ENCODE results near the gene ASB6. TPM values are rescaled to one million over a fixed set of nuclear protein-coding genes. Genes with fewer than 3 reads are reported as not detected.

Gene ASB6
- total RNA-seq, 2 experiments from 2014 or later = 25.0 to 26.4 TPM

DNA sequence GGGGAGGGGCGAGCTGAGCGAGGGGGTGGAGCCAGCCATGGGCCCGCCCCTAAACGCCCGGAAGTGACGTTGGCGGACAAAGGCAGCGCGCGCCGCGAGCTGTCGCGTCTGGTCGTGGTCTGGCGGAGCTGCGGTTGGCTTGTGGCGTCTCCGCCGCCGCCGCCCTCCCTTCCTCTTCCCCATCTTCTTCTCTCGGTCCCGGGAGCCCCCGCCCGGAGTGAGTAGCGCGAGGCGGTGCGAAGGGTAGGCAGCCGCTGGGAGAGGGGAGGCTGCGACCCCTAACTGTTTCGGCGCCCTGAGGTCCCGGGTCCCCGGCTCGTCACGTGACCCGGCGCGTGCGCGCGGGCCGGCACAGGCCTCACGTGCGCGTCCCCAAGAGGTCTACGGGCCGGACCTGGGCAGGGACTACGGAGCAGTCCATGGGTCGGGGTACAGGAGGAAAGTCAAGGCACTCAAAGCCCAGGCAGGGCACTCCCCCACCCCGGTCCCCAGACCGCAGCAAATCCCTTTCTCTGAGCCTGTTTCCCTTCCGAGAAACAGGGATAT is 15.8 kb downstream of the ASB6 start, which contains the start of gene NTMT1:
TSS of gene NTMT1 (plus strand) at position 85 of the 546 bp plus-strand sequence. CDS start 6,541 bp downstream, outside the sequence.
- H3K4me1 Mint-ChIP-seq = peaks cover 62% of the 10 kb centered on the region
- peaks cover 6% of the 10 kb centered on the region for H3K36me3 Mint-ChIP-seq
- ATAC-seq = peak; percentile 74
- H3K27me3 Mint-ChIP-seq = peaks cover 8% of the 10 kb centered on the region
- H3K27ac Mint-ChIP-seq = peak within 1 kb of the TSS; percentile 93
- H3K4me3 Mint-ChIP-seq = peak within 1 kb of the TSS; percentile 80
- CTCF ChIA-PET = interaction anchor here (0.7 to 8.3 kb wide), 13 partner anchors 12 to 514 kb away, joined by 3 to 214 read pairs (median 3); partner anchors contain the start of genes ASB6 and PTPA
- no peaks in the 10 kb centered on the region for H3K9me3 Mint-ChIP-seq (ENCODE audit: low read depth)
- DNase-seq = peak; percentile 91

DNA sequence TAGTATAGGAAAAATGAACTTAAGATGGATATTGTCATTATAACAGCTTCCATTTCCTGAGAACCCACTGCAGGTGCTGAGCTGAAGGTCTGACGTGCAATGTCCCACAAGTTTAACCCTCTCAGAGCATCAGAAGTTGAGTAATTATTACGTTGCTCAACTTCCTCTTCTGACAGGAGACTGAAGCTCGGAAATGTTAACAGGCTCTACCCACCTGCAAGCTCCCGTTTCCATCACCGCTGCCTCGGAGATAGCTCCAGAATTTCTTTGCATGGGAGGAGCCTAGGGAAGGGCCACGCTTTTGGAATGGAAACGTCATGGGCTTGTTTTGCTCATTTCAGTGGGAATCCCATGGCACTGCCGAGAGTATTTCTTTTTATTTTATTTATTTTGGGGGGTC is 17.0 kb downstream of the ASB6 start:
- ATAC-seq = peak; percentile 18
- H3K27me3 Mint-ChIP-seq = peaks cover 13% of the 10 kb centered on the region
- H3K9me3 Mint-ChIP-seq (ENCODE audit: low read depth) = no peaks in the 10 kb centered on the region
- H3K4me1 Mint-ChIP-seq = peaks cover 50% of the 10 kb centered on the region
- H3K36me3 Mint-ChIP-seq = peaks cover 6% of the 10 kb centered on the region
- peak overlapping the region; percentile 80 for H3K4me3 Mint-ChIP-seq
- CTCF ChIA-PET = interaction anchor here (0.6 to 8.3 kb wide), 25 partner anchors 11 to 618 kb away, joined by 3 to 214 read pairs (median 5); partner anchors contain the start of genes ASB6, IER5L and PTPA
- peak; percentile 61 for DNase-seq
- peak overlapping the region; percentile 84 for H3K27ac Mint-ChIP-seq

DNA sequence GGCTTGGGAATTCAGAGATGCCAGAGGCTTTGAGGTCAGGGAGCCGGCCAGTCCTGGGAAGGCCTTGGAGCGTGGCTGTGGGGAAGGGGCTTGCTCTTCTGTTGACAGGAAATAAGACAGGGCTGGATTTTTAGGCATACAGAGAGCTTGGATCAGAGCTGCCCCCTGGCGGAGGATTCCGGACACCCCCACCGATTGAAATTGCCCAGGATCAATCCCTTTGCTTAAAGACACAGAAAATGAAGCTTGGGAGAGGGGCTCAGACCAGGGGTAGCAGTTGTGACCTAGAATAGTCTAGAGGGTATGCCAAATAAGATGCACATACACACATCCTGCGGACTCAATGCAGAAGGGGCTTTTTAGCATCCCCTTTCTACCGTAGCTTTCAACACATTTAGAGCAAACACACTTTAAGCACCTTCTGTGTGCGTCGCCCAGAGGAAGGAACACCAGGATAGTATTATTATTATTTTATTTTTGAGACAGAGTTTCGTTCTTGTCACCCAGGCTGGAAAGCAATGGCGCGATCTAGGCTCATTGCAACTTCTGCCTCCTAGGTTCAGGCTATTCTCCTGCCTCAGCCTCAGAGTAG is 17.7 kb downstream of the ASB6 start:
- H3K36me3 Mint-ChIP-seq = peaks cover 6% of the 10 kb centered on the region
- CTCF ChIA-PET = interaction anchor here (0.7 to 8.3 kb wide), 27 partner anchors 10 to 512 kb away, joined by 3 to 214 read pairs (median 5); partner anchors contain the start of genes ASB6 and IER5L
- no peaks in the 10 kb centered on the region for H3K9me3 Mint-ChIP-seq (ENCODE audit: low read depth)
- peak overlapping the region; percentile 49 for H3K4me3 Mint-ChIP-seq
- ATAC-seq = no peak
- H3K27me3 Mint-ChIP-seq = peaks cover 18% of the 10 kb centered on the region
- peaks cover 43% of the 10 kb centered on the region for H3K4me1 Mint-ChIP-seq
- DNase-seq = peak; percentile 82
- H3K27ac Mint-ChIP-seq = peak overlapping the region; percentile 84

DNA sequence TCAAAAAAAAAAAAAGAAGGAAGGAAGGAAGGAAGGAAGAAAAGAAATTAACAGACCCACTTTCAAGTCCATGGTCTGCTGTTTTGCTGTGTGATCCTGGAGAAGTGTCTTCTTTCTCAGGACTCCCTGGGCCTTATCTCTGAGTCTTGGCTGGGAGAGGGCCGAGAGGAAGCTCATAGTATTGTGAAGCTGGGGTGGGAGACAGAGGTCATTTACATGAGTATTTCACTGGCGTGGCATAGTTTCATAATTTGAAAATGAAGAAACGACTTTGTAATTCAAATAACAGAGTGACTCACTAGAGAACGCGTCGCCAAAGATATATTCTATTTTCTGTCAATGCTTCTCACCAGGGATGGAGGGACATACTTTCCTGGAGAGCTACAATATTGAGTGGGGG is 18.6 kb downstream of the ASB6 start:
- ATAC-seq = no peak
- Mint-ChIP-seq H3K9me3 (ENCODE audit: low read depth) (no peaks in the 10 kb centered on the region), H3K27ac (no peak overlapping the region), H3K27me3 (peaks cover 24% of the 10 kb centered on the region), H3K4me1 (peaks cover 38% of the 10 kb centered on the region), H3K36me3 (peaks cover 11% of the 10 kb centered on the region), H3K4me3 (no peak overlapping the region)
- DNase-seq = no peak
- CTCF ChIA-PET = interaction anchor here (0.7 to 8.3 kb wide), 12 partner anchors 9 to 511 kb away, joined by 3 to 214 read pairs (median 12); partner anchors contain the start of gene ASB6

DNA sequence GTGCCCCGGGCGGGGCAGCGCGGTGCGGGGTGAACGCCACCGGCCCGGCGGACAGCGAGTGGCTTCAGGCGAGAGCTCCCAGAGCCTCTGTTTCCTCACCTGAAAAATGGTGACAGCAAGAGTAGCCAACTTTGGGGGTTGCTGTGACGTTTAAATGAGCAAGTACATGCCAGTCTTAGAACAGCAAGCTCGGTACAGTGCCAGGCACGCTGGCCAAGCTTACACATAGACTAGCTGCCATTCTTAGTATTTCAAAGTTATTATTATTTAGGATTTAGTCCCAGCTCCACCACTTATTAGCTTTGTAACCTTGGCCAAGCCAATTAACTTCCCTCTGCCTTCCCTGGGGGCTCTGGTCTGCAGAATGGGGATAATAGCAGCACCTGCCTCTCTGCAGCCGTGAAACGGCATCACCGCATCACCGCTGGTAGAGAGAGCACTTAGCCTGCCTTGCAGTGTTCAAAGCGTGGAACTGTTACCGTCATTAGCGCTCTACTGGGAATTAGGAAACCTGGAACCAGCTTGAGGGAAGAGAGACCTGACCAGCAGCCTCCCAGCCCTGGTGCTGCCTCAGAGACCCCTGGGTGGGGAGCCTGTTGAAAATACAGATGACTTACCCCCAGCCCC is 21.2 kb downstream of the ASB6 start, which contains the start of gene C9orf50:
TSS of gene C9orf50 (minus strand) at position 433 of the 627 bp plus-strand sequence. CDS start 527 bp downstream, outside the sequence.
- CTCF ChIA-PET = interaction anchor here (0.9 to 8.3 kb wide), 5 partner anchors 10 to 484 kb away, joined by 3 to 214 read pairs (median 7); no protein-coding TSS in a partner anchor
- H3K4me1 Mint-ChIP-seq = peaks cover 21% of the 10 kb centered on the region
- H3K9me3 Mint-ChIP-seq (ENCODE audit: low read depth) = no peaks in the 10 kb centered on the region
- H3K4me3 Mint-ChIP-seq = no peak within 1 kb of the TSS
- ATAC-seq = no peak
- H3K27ac Mint-ChIP-seq = no peak within 1 kb of the TSS
- peaks cover 4% of the 10 kb centered on the region for H3K36me3 Mint-ChIP-seq
- DNase-seq = no peak
- H3K27me3 Mint-ChIP-seq = peaks cover 30% of the 10 kb centered on the region

DNA sequence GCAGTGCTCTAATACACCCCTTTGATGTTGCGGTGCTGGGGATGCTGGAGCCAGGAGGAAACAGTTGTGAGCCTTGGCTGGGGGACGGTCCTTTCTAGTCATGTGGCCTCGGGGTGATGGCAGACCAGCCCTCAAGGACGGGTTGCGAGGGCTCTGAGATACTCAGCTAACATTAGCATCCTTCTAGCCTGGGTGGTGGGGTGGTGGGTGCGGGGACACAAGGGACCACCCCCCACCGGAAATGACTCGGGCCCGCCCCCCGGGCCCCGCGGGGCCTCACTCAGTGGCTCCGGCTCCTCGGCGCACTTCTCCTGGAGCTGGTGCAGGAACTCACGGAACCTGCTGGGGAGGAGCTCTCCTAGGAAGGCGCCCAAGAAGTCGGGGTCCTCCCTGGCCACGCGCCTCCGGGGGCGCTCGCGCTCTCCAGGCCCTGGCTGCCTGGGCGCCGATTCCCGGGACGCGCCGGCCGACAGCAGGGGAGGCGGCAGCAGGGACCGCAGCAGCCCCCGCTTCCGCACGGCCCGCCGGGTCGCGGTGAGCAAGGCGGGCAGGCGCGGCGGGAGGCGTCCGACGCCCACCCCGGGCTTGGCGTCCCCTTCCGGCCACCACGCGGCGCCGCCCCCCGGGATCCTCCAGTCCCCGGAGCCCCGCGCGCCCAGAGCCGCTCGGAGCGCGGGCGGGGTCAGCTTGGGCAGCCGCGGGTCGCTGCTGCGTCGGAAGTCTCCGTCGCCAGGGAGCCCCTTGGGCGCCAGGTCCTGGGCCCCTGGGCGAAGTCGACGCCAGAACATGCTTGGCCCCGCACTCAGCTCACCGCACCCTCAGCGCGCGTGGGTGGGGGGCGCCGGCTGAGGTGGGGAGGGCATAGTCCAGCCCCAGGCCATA is 21.9 kb downstream of the ASB6 start:
- Mint-ChIP-seq H3K27ac (no peak overlapping the region), H3K9me3 (ENCODE audit: low read depth) (no peaks in the 10 kb centered on the region), H3K27me3 (peaks cover 34% of the 10 kb centered on the region), H3K36me3 (peaks cover 4% of the 10 kb centered on the region), H3K4me1 (peaks cover 16% of the 10 kb centered on the region), H3K4me3 (no peak overlapping the region)
- CTCF ChIA-PET = interaction anchor here (0.8 to 8.3 kb wide), 7 partner anchors 9 to 484 kb away, joined by 3 to 214 read pairs (median 4); no protein-coding TSS in a partner anchor
- peak; percentile 28 for ATAC-seq
- no peak for DNase-seq

DNA sequence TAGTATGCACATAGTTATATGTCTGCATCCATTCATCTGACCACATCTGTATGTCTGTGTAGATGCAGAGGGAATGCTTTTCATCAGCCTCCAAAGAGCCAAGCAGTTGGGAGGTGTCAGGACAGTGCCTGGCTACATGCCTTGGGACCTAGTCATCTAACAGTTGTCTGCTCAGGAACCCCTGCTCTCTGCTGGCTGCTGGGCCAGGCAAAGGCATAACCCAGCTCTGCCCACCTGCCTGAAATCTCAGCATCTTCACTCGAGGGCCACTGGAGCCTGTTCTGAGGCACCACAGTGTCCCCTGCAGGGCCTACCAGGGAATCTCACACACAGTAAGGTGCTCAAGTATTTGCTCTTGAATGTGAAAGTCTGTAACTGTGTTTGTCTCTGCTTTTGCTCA is 24.8 kb downstream of the ASB6 start:
- H3K27me3 Mint-ChIP-seq = peaks cover 34% of the 10 kb centered on the region
- DNase-seq (peak; percentile 57), ATAC-seq (no peak)
- CTCF ChIA-PET = interaction anchor here (1.4 to 7.0 kb wide), 3 partner anchors 8 to 485 kb away, joined by 3 to 73 read pairs (median 6); partner anchors contain the start of gene NTMT1
- H3K36me3 Mint-ChIP-seq = peaks cover 4% of the 10 kb centered on the region
- H3K4me1 Mint-ChIP-seq = peaks cover 4% of the 10 kb centered on the region
- no peaks in the 10 kb centered on the region for H3K9me3 Mint-ChIP-seq (ENCODE audit: low read depth)
- no peak overlapping the region for H3K27ac Mint-ChIP-seq
- no peak overlapping the region for H3K4me3 Mint-ChIP-seq

DNA sequence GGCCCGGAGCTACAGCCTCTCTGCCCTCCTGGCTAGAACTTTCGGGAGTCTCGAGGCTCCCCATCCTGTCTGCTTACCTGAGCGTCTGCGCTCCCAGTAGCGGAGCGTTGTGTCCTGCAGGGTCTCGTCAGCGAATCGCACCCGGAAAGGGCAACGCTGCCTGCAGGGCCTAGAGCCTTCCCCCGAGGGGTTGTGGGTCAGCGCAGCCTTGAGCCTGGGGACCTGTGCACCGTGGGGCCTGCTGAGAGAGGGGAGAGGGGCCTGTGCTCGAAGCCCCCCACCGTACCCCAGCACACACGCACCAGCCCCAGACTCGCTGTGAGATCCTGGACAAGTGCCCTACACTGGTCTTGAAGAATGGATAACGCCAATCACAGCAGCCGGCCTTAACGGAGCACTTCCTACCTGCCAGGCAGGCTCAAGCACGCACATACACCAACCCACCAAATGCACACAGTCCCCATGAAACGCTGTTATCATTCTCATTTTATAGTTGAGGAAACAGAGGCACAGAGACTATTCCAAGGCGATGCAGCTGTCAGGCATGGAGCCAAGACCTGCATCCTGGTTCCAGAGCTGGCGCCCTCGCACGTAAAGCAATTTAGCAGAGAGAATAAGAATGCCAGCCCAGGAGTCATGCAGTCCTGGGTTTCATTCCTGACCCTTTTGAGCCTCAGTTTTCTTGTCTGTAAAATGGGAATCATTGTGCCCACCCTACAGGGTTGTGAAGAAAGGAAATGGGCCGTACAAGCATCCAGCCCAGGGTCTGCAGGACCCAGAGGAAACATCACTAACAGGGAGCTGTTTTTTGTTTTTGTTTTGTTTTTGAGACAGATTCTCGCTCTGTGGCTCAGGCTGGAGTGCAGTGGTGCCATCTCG is 26.3 kb downstream of the ASB6 start:
- no peak for DNase-seq
- Mint-ChIP-seq H3K27me3 (peaks cover 21% of the 10 kb centered on the region), H3K27ac (no peak overlapping the region), H3K36me3 (peaks cover 4% of the 10 kb centered on the region), H3K4me1 (peaks cover 8% of the 10 kb centered on the region), H3K4me3 (no peak overlapping the region), H3K9me3 (ENCODE audit: low read depth) (no peaks in the 10 kb centered on the region)
- no peak for ATAC-seq
- CTCF ChIA-PET = interaction anchor here (1.7 to 7.0 kb wide), 4 partner anchors 10 to 484 kb away, joined by 6 to 73 read pairs (median 25); partner anchors contain the start of gene NTMT1

DNA sequence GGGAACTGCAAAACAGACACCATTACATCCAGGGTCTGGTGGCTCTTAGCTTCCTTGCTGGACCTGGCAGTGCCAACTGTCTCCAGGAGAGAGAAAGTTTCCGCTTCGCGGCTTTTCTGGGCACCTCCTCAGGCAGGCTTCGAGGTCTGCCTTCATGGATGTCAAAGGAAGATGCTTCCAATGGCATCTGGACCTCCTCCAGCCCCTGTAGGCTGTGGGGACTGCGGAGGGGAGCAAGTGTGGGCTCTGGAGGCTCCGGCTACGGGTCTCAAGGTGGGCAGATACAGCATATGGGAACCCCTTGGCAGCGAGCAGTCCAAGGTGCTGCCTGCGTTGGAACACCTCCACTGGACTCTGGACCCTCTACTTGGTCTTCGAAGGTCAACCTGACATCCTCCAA is 27.0 kb downstream of the ASB6 start:
- H3K9me3 Mint-ChIP-seq (ENCODE audit: low read depth) = no peaks in the 10 kb centered on the region
- H3K27ac Mint-ChIP-seq = no peak overlapping the region
- ATAC-seq = no peak
- no peak for DNase-seq
- H3K36me3 Mint-ChIP-seq = peaks cover 4% of the 10 kb centered on the region
- peaks cover 21% of the 10 kb centered on the region for H3K27me3 Mint-ChIP-seq
- peaks cover 9% of the 10 kb centered on the region for H3K4me1 Mint-ChIP-seq
- CTCF ChIA-PET = interaction anchor here (1.7 to 7.0 kb wide), 5 partner anchors 10 to 483 kb away, joined by 3 to 73 read pairs (median 11); partner anchors contain the start of gene NTMT1
- H3K4me3 Mint-ChIP-seq = no peak overlapping the region

DNA sequence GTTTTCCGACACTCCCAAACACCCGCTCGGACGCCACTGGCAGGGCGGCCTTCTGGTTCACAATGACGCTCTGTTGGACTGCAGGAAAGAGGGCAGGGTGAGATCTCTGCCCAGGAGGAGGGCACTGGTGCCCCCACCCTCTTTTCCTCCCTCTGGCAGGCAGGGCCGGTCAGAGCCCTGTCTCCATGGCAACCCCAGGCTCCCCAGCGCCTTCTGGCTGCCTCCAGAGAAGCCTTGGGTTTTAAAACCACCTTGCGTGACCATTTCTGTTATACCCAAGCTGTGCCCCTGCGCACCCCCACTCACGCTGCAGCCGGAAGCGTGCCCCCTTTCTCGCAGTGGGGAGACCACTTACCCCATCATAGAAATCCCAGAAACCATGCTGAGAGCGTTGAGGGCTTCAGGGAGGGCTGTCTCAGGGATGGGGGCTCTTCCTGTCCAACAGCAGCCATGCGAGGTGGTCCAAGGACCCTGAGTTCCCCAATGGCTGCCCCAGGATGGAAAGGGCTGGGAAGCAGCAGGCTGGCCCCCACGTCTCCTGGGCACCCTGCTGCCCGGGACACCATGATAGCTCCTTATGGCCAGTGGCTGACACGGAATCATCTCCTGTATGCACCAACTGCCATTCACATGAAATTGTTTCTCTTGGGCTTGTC is 28.3 kb downstream of the ASB6 start:
- H3K4me1 Mint-ChIP-seq = peaks cover 12% of the 10 kb centered on the region
- DNase-seq (no peak), ATAC-seq (no peak)
- H3K36me3 Mint-ChIP-seq = peaks cover 1% of the 10 kb centered on the region
- H3K27ac Mint-ChIP-seq = no peak overlapping the region
- H3K27me3 Mint-ChIP-seq = peaks cover 11% of the 10 kb centered on the region
- H3K4me3 Mint-ChIP-seq = no peak overlapping the region
- CTCF ChIA-PET = interaction anchor here (0.9 to 7.0 kb wide), 7 partner anchors 12 to 483 kb away, joined by 3 to 73 read pairs (median 11); partner anchors contain the start of gene NTMT1
- H3K9me3 Mint-ChIP-seq (ENCODE audit: low read depth) = no peaks in the 10 kb centered on the region

DNA sequence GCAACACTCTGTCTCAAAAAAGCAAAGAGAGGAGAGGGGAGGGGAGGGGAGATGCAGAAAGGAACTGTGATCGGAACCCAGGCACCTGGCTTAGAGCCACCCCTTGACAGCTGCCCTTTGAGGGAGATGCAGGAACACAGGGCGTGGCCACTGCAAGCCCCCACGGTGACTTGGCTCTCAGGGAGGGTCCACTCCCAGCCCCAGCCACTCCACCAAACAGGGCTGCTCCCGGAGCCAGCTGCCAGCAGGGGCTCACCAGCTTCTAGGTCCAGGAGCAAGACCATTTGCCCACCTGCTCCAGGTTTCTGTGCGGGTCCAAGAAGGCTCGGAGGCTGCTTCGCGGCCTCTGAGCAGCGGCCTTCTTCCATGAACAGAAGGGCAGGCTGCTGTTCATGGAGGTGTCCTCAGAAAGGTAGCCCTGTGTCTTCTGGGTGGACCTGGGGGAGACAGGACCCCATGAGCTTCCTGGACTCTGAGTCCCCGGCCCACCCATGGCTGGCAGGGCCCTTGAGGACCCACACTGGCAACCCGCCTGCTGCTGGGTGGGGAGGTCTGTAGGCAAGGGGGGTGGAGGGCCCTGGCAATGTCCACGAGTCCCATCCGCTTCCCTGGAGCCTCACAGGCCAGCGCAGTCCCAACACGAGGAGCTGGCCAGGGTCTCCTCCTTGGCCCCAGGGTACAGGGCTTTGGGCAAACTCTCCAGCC is 29.0 kb downstream of the ASB6 start:
- Mint-ChIP-seq H3K4me1 (peaks cover 18% of the 10 kb centered on the region), H3K27me3 (peaks cover 8% of the 10 kb centered on the region), H3K4me3 (no peak overlapping the region), H3K36me3 (no peaks in the 10 kb centered on the region), H3K9me3 (ENCODE audit: low read depth) (no peaks in the 10 kb centered on the region), H3K27ac (no peak overlapping the region)
- DNase-seq (no peak), ATAC-seq (no peak)
- CTCF ChIA-PET = interaction anchor here (0.5 to 7.0 kb wide), 7 partner anchors 12 to 483 kb away, joined by 3 to 73 read pairs (median 11); partner anchors contain the start of gene NTMT1

All from activated CD8-positive, alpha-beta memory T cell treated with anti-CD3 and anti-CD28 coated beads, Interleukin-2, amount 10 ng/mL, durations not matched to agents 7 days and 5 days (primary cell).